Measurements from ENCODE around the gene MBNL3. TPM values are rescaled to one million over a fixed set of nuclear protein-coding genes. Genes with fewer than 3 reads are reported as not detected.

MBNL3 gene
- total RNA-seq, 1 experiment from 2014 or later, result 4.6 TPM

DNA sequence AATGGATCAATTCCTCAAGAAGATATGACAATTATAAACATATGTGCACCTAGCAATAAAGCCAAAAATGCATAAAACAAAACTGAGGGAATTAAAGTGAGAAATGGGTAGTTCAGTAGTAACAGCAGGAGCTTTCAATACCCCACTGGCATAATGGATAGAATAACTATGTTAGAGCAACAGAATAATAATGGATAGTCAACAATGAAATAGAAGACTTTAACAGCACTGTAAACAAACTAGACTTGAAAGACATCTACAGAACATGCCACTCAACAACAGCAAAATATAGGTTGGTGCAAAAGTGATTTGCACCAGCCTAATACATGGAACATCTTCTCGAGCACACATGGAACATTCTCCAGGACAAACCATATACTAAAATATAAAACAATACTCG lies 20.0 kb upstream of the MBNL3 start:
- no peaks in the 10 kb centered on the region for H3K9me2 ChIP-seq (ENCODE audit: insufficient read depth)
- no peaks in the 10 kb centered on the region for H3K36me3 ChIP-seq (ENCODE audit: control insufficient read depth in 1 of 2, insufficient read depth in 2 of 2, low read length in 2 of 2)
- H3K79me2 ChIP-seq (ENCODE audit: insufficient read depth, low read length), result no peaks in the 10 kb centered on the region
- H3K4me2 ChIP-seq (ENCODE audit: low read length), result no peak overlapping the region
- H2AFZ ChIP-seq (ENCODE audit: low read depth, low read length, poor library complexity, severe bottlenecking), result no peak overlapping the region
- H3K9me3 ChIP-seq (ENCODE audit: control insufficient read depth in 1 of 2, insufficient read depth in 1 of 2, low read depth in 1 of 2, low read length in 2 of 2), result no peaks in the 10 kb centered on the region
- ChIA-PET CTCF (no interaction called here), RAD21 (ENCODE audit: low non-redundant PET in 1 of 2, low total read pairs in 2 of 2, uncharacterized antibody in 2 of 2, unreplicated experiment in 2 of 2) (no interaction called here), POLR2A (no interaction called here)
- no peak overlapping the region for H3K4me3 ChIP-seq (replicated peaks in 1 of 2; ENCODE audit: low read depth in 1 of 2, low read length in 2 of 2)
- TF ChIP-seq EZH2 (IDR thresholded peaks at IDR 0.05) (no peak), CBX3 (IDR thresholded peaks at IDR 0.05; ENCODE audit: low read depth) (no peak), TCF7L2 (IDR thresholded peaks at IDR 0.05; ENCODE audit: borderline replicate concordance, extremely low read depth, insufficient read depth, insufficient read length) (no peak), ZBTB33 (IDR thresholded peaks at IDR 0.05; ENCODE audit: extremely low read depth, insufficient replicate concordance, low read length) (no peak), CEBPB (IDR thresholded peaks at IDR 0.05; ENCODE audit: low read depth) (no peak), EGR1 (IDR thresholded peaks at IDR 0.05; ENCODE audit: low read depth) (no peak), SIN3A (IDR thresholded peaks at IDR 0.05; ENCODE audit: low read depth) (no peak), RAD21 (IDR thresholded peaks at IDR 0.05; ENCODE audit: low read depth) (no peak), MAX (IDR thresholded peaks at IDR 0.05) (no peak), POLR2AphosphoS5 (IDR thresholded peaks at IDR 0.05; ENCODE audit: low read depth, low read length) (no peak), ZNF274 (IDR thresholded peaks at IDR 0.05; ENCODE audit: low read depth, low read length) (no peak)
- TF ChIP-seq, protein P1, sequence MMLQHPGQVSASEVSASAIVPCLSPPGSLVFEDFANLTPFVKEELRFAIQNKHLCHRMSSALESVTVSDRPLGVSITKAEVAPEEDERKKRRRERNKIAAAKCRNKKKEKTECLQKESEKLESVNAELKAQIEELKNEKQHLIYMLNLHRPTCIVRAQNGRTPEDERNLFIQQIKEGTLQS (IDR thresholded peaks at IDR 0.05), result no peak
- intact Hi-C loops (cut with micrococcal nuclease), result no loop called here
- no peak for DNase-seq (ENCODE audit: low read depth, low spot score)
- no peaks in the 10 kb centered on the region for H3K4me1 ChIP-seq (ENCODE audit: control insufficient read depth in 1 of 2, insufficient read depth in 2 of 2, low read length in 2 of 2)
- H3K27me3 ChIP-seq (ENCODE audit: insufficient read depth, low read length), result no peaks in the 10 kb centered on the region; the same call in 1 of the 2 replicates
- BruUV-seq (replicated peaks), result no TSS peak
- H3K27ac ChIP-seq (ENCODE audit: low read depth, low read length), result no peak overlapping the region
- no peak overlapping the region for H3K9ac ChIP-seq (ENCODE audit: low read length)
- no peak for ATAC-seq
- no peaks in the 10 kb centered on the region for H4K20me1 ChIP-seq (ENCODE audit: insufficient read depth)

All from HCT116 (cell line).